NAMALWA (cell line): ENCODE results near the gene KLC3.
"Not testable (repeated sequence)": the region's sequence is repeated elsewhere in the genome, so short reads cannot be mapped to it uniquely, and the experiment has no call there.

Experiments
- DNase-seq: peaks from one replicate; pipeline ENCODE4 v3.0.0-alpha.2; 2015; ENCODE audit warnings: low spot score

Gene KLC3

DNA sequence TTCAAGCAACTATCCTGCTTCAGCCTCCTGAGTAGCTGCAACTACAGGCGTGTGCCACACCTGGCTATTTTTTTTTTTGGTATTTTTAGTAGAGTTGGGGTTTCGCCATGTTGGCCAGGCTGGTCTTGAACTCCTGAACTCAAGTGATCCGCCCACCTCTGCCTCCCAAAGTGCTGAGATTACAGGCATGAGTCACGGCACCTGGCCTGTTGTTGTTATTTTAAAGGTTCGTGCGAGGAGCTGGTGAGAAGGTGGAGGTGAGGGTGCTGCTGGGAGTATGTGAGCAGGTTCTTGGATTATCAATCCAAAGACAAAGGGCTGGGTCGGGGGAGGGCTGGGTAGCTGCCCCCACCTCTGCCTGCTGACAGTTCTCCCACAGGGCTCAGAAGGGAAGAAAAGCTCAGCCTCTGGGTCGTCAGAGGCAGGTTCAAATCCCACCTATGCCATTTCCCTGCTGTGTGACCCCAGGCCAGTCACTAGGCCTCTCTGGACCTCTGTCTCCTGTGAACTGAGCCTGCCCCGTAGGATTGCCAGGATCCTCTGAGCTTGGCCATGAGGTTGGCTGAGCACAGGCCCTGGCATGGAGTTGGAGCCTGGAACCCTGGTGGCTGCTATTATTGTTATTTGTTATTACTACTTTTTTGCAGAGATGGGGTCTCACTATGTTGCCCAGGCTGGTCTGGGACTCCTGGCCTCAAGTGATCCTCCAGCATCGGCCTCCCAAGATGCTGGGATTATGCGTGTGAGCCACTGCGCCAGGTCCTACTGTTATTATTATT is 19.4 kb upstream of the KLC3 start:
- no peak for DNase-seq

DNA sequence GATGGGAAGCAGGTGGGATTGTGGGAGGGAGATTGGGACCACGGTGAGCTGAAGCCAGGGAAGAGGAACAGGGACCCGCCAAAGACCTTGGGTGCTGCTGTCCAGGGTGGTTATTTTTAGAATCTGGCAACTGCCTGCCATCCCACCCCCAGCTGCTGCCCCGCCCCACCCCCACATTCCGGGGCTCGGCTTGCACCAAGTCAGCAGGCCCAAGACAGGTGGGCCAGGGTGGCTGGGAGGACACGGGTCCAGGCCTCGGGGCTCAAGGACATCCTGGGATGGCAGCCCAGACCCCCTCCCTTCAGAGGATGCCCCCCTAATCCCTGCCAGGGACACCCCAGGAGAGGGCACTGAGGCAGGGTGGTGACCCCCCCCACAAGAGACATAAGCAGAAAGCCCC is 18.7 kb upstream of the KLC3 start:
- DNase-seq, result no peak

DNA sequence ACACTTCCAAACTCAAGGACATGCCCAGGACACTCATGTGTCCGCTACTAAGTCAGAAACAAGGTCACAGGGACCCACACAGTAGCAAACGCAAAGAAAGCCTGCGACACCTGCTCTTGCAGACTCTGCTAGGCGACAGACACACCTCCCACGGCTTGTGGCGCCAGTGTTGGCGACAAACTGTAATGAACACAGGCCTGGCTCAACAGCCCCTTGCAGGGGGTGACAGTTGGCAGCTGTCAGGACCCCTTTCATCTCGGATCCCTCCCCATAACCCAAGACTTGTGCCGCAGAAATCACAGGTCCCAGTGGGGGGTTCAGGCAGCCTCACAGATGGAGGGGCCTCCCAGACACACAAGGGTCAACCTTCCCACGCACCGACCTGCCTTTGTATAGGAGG is 18.2 kb upstream of the KLC3 start:
- DNase-seq, result peak; percentile 44

DNA sequence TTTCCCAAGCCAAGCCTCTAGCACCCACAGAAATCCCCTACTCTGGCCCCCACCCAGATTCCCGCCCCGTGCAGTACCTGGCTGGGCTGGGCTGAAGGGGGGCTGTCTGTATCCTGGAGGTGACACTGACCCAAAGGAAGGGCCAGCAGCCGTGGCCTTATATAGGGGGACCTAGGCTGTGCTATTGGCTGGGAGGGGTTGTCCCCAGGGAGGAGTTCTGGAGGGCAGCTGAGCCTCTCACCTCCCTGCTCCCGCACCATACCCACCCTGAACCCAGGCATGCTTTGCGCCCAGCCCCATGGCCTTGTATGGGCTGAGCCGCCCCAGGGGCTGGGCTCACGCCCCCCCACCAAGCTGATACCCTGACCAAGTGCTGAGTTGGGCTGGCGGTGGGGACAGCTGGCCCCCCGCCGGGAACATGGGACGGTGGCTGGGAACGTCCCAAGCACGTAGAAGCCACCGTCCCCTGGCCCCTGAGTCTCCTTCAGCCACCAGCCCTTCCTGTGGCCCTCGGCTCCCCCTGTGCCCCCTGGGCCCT is 17.7 kb upstream of the KLC3 start, which contains the start of gene CKM:
CKM (minus strand) TSS at position 132 of the 538 bp plus-strand sequence. CDS start 3,162 bp downstream, outside the sequence.
- DNase-seq, result no peak

DNA sequence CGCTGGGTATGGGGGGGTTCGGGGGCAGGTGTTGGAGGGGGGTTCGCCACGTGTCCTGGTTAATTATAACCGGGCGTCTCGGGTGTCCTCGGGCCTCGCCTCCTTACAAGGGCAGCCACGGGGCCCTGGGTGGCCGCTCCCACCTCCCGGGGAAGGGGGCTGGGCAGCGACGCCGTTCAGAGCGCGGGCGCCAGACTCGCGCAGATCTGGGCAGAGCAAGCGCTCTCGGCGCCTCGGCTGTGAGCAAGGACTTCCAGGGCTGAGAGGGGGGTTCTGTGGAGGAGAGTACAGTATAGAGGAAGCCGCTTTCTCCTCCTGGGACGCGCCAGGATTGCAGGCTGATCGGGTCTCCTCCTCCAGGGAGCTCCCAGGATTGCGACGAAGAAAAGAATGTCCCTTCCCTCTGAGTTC is 16.9 kb upstream of the KLC3 start:
- no peak for DNase-seq

DNA sequence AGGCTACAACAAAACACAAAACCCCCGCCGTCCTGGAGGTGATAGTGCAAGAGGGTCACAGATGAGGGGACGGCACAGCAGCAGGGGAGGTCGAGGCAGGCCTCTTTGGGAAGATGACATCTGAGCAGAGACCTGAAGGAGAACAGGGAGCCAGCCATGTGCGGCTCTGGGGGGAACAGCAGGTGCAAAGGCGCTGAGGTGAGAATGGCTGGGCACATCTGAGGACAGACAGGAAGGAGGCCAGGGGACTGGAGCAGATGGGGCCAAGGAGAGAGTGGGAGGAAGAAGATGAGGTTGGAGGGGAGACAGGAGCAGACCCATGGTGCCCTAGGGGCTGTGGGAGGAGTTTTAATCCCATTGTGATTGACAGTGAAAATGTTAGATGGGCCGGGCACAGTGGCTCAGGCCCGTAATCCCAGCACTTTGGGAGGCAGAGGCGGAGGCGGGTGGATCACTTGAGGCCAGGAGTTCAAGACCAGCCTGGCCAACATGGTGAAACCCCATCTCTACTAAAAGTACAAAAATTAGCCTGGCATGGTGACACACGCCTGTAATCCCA is 16.1 kb upstream of the KLC3 start:
- DNase-seq, result no peak

DNA sequence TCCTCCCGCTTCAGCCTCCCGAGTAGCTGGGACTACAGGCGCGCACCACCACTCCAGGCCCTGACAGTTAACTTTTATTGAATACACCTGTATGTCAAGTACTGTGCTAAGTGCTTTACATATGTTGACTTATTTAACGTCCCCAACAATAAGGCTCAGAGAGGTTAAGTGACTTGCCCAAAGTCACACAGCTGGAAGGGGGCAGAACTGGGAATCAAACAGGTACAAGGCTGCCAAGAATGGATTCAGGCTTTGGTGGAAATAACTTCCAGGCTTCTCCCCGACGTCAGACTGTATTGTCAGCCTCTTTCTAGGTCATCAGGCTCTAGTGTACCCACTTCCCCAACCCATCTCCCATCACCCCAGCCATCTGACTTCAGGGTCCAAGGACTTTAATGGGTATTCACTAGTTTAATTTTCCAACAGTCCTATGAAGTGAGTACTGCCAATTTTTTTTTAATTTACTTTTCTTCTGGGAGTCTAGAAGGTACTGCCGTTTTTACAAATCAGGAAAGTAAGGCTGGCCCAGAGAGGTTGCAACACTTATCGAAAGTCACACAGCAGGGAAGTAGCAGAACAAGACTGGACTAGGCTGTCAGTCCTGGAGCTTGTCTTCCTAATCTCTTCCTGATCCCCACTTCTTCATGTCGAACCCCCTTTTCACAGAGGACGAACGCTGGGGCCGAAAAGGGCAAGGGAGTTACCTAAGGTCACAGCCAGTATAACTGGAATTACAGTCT is 13.0 kb upstream of the KLC3 start:
- DNase-seq, result no peak

DNA sequence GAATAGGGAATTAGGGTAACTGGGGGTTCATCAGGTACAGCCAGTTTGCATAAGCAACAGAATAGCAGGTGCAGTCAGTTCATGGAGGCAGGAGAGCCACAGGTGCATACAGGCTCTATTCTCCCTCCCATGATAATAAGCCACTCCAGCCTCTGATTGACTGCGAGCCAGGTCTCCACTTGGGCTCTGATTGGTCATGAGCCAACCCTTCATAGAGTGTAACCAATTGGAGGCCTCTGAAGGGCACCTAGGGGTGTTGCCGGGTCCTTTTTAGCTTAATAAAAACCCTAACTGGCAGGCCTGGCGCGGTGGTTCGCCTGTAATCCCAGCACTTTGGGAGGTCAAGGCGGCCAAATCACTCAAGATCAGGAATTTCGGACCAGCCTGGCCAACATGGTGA is 9.1 kb upstream of the KLC3 start:
- DNase-seq, result peak; percentile 62

DNA sequence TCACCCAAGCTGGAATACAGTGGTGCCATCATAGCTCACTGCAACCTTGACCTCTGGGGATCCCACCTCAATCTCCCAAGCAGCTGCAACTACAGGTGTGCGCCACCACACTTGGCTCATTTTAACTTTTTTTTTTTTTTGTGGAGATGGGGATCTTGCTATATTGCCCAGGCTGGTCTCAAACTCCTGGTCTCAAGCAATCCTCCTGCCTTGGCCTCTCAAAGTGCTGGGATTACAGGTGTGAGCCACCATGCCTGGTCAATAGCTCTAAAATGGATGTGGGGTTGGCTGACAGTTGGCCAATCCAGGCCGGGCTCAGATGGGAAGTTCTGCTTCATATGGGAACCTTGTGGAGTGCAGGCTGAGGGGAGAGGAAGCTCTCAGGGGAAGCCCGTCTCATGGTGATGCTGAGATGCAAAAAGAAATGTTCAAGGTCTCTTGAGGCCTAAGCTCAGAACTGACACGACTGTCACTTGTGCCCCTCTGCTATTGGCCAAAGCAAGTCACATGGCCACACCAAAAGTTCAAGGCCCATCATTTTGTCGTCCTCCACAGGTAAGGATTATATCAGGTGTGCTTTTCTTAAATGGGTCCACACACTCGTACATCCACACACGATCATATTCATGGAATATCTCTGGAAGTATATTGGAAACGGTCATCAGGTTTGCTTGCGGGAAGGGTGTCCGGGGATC is 6.8 kb upstream of the KLC3 start:
- no peak for DNase-seq

DNA sequence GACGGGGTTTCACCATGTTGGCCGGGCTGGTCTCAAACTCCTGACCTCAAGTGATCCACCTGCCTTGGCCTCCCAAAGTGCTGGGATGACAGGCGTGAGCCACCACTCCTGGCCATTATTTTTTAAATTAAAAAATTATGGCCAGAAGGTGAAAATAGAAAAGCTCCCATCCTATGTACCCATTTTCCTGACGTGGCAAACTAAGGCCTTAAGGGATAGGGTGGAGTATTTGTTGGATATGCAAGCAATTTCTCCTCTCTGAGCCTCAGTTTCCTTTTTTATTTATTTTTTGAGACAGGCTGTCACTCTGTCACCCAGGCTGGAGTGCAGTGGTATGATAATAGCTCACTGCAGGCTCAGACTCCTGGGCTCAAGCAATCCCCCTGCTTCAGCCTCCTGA is 5.7 kb upstream of the KLC3 start:
- not testable (repeated sequence) for DNase-seq

DNA sequence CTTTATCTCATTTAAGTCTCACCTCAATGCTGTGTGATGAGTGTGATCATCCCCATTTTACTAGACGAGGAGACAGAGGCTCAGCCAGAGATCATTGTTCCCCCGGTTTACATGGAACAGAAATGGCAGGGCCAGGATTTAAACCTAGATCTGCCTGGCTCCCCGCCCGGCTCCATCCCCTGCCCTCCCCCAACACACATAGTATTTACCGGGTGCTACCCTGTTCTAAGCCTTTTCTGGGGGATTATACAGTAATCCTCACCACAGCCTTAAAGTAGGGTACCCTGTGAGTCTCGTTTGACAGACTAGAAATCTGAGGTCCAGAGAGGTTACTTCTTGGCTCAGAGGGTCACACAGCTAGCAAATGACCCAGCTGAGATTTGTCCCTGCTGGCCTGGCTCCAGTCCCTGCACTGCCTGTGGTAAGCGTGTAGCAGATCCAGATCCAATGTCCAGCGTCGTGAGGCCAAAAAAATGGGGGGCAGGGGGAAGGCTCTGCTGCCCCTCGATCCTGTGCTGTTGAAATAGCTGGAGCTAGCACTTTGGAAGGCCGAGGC is 3.8 kb upstream of the KLC3 start:
- DNase-seq, result no peak

DNA sequence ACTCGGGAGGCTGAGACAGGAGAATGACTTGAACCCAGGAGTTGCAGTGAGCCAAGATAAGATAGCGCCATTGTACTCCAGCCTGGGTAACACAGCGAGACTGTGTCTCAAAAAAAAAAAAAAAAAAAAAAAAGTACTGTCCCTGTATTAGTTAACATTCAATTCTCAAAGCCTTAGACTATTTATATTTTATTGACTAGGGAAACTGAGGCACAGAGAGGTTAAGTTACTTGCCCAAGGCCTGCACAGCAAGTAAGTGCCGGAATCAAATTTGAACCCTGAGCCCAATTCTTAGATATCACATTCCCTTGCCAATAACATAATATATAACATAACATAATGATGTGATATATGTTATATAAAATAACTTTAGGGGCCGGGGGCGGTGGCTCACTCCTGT is 921 bp upstream of the KLC3 start:
- DNase-seq, result no peak

DNA sequence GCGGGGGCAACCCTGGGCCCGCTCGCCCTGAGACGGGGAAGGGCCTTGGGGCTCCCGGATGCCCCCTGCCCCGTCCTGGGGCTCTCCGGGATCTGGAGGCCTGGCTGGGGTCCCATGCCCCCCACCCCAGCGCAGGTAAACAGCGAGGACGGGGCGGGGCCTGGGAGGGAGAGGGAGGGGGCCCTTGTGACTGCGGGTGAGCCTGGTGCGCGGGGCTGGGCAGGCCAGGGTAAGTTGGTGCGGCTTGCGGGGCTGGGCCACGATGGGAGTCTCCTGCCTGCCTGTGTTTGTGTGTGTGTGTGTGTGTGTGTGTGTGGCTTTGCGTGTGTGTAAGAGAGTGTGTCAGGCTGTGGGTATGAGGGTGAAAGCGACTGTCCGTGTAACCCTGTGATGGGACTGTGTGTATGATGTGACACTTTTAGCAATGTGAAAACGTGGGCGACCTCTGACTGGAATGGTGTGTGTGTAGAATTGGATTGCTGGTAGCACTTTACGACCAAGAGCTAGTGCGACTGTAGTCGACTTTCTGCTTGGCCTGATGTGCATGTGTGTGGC is 426 bp downstream of the KLC3 start:
- DNase-seq, result no peak

DNA sequence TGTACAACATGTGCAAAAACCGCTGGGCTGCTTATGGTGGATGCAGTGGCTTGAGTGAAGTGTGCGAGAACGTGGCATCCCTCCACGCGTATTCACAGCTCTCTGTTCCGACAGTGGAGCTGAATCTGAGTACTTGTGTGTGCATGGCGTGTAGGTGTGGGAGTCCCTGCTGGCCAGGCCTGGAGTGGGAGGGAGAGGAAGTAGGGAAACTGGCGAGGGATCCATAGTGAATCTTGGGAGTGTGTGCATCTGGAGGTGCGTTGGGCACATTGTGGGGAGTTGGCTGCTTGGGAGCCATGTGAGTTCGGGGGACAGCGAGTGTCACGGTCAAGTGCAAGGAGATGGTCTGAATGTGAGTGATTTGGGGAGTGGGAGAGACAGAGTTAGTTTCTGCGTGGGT is 2.4 kb downstream of the KLC3 start:
- DNase-seq, result no peak

DNA sequence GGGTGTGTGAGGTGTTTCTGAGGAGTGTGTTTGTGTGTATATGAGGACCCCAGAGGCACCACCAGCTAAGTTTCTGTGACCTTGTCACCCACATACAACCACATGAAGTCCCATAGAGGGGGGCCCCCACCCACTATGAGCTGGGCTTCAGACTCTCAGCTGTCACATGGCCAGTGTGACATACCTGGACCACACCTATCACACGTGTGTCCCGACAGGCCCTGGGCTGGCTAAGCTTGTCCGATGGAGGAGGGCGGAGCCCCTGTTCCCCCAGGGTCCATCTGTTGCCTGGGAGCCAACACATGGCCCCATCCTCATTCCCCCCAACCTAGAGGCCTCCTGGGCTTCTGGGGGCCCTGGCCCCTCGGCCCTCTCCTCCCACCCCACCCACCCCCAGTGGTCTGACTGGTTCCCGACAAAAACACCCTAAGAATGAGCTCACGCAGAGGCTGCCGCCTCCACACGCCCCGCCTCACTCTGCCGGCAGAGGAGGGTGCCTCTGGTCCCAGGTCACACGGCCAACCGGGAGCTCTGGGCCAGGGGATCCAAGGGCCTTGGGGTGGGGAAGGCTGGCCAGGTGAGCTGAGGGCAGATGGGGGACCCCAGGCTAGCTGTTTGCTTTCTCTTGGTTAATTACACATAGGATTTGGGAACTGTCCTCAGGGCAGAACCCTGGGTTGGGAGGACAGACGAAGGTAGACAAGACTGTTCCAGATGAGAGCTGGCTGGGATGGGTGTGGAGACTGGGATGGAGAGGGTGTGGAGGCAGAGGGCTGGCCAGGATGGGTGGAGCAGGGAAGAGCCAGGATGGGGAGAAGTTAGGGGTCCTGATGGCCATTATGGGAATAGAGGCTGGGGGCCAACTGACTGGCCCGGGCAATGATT is 4.3 kb downstream of the KLC3 start:
- DNase-seq, result no peak

DNA sequence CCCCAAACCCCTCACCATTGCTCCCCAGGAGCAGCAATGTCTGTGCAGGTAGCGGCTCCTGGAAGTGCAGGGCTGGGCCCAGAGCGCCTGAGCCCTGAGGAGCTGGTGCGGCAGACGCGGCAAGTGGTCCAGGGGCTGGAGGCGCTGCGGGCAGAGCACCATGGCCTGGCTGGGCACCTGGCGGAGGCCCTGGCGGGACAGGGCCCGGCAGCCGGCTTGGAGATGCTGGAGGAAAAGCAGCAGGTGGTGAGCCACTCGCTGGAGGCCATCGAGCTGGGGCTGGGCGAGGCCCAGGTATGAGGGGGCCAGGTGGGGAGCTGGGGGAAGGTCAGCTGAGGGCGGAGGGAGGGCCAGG is 4.9 kb downstream of the KLC3 start:
- no peak for DNase-seq

DNA sequence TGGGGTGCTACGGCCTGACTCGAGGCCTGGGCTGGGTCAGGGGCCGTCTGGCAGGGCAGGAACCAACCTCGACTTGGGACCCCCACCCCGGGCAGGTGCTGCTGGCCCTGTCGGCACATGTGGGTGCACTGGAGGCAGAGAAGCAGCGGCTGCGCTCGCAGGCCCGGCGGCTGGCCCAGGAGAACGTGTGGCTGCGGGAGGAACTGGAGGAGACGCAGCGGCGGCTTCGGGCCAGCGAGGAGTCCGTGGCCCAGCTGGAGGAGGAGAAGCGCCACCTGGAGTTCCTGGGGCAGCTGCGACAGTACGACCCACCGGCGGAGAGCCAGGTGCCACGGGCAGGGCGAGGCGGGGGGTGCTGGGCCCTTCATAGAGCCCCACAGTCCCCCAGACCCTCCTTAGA is 5.9 kb downstream of the KLC3 start:
- DNase-seq, result no peak

DNA sequence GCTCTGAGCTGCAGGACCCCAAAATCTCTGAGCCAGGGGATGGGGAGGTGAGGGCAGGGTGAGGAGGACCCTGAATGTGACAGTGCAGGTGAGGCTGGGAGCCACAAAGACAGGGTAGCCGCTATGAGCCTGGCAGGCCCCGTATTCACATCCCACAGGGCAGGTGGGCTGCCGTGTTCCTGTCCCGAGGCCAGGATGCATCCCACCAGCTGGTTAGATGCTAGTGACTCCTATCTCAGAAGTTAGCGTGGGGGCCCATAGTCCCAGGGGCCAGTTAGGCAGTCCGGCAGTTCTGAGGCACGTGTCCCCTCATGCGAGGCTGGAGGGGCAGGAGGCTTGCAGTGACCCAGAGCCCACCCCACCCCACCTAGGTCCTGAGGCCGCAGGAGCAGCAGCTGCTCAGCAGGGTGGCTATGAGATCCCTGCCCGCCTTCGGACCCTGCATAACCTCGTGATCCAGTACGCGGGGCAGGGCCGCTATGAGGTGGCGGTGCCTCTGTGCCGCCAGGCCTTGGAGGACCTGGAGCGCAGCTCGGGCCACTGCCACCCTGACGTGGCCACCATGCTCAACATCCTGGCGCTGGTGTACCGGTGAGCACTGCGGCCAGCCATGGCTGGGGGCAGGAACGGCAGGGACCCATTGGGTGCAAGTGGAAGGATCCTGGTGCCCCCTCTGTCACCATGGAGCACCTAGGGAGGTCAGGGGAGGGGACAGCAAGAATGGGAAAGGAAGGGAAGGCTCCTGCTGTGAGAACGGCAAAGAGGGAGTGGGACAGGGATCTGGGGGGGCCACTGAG is 7.2 kb downstream of the KLC3 start:
- no peak for DNase-seq

DNA sequence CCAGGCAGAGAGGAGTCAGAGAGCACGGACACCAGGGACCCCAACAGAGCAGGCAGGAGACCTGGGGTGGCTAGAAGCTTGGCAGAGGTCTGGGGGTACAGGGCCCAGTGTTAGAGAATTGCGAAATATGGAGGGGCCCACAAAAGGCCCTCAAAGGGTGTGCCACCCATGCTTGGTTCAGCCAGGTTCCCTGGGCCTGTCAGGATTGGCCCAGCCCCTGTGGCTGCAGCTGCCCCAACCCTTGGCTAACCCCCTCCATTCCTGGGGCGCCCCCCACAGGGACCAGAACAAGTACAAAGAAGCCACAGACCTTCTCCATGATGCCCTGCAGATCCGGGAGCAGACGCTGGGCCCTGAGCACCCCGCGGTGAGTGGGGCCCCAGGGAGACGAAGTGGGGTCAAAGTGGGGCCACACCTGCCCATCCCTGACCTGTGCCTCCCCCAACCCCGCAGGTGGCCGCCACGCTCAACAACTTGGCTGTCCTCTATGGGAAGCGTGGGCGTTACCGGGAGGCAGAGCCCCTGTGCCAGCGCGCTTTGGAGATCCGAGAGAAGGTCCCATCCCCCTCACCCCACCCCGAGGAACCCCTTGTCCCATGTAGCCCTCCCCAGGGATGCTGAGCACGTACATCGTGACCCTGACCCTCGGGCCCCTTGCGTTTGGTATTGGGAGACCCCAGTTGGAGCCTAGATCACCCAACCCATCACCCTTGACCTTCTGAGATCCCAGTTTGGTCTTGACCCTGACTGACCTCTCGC is 8.0 kb downstream of the KLC3 start:
- no peak for DNase-seq
